C4-2B (cell line): Measurements from ENCODE around the gene CARD14.

ENCODE experiments used
- ZFX ChIP-seq: fragments of 450-650 bp; IDR thresholded peaks from 2 replicates; pipeline ENCODE4 v1.6.1; 2017
- TF ChIP-seq, protein P1 (sequence below): fragments of 450-650 bp; conservative IDR thresholded peaks from 2 replicates; pipeline ENCODE4 v1.5.1; 2017; ENCODE audit warnings: mild to moderate bottlenecking

GRCh38 chr17:80141463-80142165, 28.2 kb upstream of the CARD14 start:
- TF ChIP-seq, protein P1, sequence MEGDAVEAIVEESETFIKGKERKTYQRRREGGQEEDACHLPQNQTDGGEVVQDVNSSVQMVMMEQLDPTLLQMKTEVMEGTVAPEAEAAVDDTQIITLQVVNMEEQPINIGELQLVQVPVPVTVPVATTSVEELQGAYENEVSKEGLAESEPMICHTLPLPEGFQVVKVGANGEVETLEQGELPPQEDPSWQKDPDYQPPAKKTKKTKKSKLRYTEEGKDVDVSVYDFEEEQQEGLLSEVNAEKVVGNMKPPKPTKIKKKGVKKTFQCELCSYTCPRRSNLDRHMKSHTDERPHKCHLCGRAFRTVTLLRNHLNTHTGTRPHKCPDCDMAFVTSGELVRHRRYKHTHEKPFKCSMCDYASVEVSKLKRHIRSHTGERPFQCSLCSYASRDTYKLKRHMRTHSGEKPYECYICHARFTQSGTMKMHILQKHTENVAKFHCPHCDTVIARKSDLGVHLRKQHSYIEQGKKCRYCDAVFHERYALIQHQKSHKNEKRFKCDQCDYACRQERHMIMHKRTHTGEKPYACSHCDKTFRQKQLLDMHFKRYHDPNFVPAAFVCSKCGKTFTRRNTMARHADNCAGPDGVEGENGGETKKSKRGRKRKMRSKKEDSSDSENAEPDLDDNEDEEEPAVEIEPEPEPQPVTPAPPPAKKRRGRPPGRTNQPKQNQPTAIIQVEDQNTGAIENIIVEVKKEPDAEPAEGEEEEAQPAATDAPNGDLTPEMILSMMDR = no peak
- TF ChIP-seq ZFX = no peak
